GM18508 (cell line): ENCODE results near the gene EPHA5.

Experiments used
- ATAC-seq: cut with Tn5 transposase; IDR thresholded peaks from one replicate; pipeline ENCODE4 v1.9.1; 2021; ENCODE audit warnings: moderate number of reproducible peaks; ENCODE audit not compliant: insufficient read depth, unreplicated experiment

The EPHA5 gene

DNA sequence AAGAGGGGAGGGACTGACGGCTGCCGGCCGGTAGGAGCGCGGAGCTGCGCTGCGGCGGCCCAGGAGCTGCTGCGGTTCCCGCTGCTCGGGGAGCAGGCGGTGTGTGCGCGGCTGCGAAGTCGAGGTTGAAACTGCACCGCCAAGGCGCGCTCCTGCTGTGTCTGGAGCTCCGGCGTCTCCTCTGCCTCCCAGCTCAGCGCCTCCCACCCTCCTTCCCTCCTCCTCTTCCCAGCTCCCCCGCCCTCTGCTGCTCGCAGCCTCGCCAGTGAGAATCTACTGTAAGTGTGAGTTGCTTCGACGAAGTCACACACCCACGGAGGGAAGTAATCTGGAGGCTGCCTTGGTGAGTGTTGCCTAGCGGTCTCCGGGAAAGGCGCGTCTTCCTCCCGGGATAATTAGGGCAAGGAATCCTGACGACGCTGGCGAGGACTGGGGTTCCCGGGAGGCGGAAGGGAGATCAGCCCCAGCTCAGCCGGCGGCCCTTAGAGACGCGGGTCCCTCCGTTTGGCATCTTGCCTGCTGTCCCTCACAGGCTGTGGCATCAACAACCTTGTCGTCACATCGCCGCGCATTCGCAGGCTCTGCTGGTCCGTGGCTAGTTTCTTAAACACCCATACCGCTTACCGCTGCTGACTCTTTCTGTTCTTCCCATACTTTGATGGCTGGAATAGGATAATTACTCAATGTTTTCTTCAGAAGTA is at the start of gene EPHA5:
Gene EPHA5, minus strand, starts transcription at position 159 of the 701 bp plus-strand sequence. CDS start 747 bp downstream, outside the sequence.
- no peak for ATAC-seq

DNA sequence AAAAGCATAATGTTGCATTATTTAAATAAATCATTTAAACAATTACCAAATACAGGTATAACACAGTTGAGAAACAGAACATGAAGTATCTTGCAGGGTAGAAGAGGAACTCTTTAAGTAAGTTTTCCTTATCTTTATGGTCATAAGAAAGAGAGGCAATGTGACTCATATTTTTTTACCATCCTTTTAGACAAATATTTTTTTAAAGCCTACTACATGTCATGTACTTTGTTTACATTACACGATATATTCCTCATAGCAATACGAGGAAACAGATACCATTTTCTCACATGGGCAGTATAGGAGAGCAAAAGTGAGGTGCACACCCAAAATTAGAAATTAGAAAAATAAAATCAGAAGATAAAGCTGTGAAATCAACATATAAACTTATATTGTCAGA is 49.3 kb upstream of the EPHA5 start:
- no peak for ATAC-seq

DNA sequence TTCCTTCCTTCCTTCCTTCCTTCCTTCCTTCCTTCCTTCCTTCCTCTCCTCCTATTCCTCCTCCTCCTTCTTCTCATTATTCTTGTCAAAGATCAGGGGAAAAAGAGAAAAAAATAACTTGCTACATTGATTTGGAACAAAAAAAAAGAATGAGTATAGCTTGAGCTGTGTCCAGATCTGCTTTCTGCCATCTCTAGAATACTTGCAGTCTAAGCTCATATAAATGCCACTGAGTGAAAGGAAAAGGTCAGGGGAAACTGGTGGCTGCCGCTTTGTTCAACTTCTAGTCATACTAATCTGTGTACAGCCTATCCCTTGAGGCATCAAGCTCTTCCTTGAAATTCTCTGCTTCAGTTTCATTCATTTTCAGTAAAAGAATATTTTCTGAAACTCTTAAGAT is 28.3 kb upstream of the EPHA5 start:
- ATAC-seq: no peak

DNA sequence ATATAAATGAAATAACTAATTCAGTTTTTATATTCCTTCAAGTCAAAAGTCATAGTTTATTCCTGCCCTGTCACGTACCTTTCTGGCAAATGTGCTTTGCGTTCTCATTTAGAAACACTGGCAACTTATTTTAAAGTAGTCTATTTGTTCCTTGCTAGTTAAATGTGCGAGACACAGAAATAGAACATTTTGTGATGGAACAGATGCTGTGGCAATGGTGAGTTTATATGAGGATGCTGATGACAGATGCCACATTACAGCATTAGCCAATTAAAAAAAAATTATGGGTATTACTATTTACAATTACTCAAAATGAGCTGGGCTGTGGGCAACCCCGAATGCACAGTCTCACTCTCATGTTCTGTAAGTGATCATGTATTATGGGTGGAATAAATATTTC is 26.1 kb upstream of the EPHA5 start:
- no peak for ATAC-seq

DNA sequence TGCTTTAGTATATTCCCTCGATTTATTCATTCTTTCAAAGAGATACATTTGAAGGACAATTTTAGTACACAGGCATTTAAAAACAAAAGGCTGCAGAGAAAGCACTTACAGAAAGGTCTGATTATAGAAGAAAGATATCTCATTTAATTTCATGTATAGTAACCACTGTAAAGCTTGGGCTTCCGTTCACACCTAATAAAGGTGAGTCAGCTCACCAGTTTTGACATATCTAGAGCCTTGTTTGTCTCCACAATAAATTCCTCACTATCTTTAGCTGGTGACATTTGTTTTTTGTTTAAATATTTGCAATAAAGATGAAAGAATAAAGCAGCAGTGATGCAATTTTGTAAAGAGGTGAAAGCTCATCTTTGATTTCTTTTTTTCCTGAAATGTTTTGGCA is 1.1 kb upstream of the EPHA5 start:
- no peak for ATAC-seq

DNA sequence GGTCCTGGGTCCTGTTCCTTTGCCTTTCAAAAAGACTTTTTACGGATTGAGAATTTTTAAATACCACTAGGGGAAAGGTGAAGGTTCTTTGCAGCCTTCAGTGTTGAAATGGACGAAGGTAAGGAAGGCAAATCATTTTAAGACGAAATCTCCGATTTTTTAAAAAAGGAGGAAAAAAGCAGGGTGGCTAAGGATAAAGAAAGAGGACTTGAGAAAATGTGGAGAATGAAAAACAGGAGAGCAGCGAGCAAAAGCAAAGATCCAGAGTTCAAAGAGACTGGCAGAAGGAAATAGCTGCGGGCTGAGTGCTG is 314 bp downstream of the EPHA5 start:
- ATAC-seq: no peak

DNA sequence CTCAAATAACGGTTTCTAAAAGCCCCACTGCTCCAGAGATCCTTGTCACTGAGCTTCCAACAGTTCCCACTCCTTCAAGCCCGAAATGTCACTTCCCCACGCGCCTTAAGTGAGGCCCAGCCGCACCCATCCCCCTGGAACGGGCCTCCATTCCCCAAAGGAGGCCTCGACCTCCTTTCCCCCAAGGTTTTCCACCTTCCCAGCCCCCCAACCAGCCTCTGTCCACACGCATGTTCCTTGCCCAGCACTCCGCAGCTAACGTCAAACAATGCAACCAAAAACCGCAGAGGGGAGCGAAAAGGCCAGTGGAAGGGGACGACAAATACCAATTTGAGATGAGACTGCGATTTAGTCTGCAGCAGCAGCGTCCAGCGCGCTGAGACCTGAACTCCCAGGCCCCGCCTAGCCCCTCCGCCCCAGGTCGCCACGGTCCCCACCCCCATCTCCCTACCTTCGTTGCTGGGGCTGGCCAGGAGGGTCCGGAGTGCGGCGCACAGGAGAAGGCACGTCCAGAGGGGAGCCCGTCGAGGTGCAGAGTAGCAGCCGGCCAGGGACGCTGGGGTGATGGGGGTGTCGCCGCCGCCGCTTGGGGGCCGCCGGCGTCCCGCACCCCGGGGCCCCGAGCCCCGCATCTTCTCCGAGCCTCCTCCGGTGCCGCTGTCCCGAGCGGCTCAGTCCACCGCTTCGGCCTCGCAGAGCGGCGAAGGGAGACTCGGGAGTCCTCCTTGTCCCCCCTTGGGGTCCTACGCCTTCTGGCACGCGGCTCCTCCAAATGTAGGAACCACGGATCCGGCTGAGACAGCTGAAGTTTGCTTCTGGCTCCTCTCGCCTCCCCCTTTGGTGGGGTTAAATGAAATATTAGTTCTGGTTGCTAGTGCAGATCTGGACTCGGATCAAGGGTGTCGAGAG is 924 bp downstream of the EPHA5 start:
- ATAC-seq: no peak

DNA sequence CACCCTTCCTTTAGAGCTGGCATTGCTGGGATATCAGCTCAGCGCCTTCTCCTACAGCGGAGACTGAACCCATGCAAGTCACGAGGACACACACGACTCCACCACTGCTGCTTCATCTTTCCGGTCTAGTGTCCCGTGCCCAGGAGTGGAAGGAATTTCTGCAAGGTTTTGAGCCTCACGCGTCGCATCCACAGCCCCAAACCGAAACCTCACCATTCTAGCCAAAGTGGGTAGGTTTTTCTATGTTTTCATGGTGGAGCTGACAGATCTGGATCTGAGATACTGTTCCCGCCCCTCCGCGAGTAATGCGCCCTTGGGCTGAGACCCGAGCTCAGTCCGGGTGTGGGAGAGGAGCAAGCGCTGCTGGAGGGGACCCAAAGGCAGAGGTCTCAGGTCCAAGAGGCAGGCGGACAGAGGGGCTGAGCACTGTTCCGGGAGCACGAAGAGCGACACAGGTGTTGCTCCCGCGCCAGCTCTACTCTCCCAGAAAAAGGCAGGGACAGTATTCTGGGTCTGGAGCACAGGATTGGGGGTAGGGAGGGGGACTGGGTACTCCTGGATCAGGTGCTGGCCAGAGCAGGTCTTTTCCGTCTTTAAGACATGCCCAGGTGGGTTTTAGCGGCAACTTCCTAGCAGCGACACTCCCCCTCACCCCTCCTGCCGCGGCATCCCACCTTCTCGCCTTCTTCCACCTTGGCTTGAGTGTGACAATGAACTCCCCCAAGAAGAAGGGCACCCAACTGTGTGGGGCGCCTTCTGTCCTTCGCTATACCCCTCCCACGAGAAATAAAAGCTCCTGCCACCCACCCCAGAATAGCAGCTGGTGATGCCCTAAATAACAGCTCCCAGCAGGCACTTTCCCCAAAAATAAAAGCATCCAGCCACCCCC is 1.8 kb downstream of the EPHA5 start:
- no peak for ATAC-seq

DNA sequence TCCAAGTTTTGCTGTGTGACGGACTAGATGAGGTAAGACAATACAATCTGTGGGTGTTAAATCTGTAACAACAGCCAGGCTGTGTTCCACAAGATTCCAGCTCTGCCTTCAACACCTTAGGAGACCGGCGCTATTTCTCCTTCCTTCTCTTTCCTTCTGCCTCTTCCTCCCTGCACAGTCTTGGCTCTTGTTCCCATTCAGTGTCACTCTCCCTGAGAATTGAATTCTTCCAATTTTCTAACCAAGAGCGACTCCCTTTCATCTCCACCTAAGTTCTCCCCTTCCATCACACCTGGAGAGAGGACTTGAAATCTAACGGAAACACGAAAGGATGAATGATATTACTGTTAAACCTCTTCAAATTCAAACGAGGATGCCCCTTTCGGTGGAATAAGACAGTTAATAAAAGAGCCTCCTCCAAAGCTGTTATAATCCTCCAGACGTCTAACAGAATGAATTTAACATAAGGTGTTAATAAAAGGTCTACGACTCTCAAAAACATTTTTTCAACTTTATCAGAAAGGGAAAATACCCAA is 2.7 kb downstream of the EPHA5 start:
- no peak for ATAC-seq

DNA sequence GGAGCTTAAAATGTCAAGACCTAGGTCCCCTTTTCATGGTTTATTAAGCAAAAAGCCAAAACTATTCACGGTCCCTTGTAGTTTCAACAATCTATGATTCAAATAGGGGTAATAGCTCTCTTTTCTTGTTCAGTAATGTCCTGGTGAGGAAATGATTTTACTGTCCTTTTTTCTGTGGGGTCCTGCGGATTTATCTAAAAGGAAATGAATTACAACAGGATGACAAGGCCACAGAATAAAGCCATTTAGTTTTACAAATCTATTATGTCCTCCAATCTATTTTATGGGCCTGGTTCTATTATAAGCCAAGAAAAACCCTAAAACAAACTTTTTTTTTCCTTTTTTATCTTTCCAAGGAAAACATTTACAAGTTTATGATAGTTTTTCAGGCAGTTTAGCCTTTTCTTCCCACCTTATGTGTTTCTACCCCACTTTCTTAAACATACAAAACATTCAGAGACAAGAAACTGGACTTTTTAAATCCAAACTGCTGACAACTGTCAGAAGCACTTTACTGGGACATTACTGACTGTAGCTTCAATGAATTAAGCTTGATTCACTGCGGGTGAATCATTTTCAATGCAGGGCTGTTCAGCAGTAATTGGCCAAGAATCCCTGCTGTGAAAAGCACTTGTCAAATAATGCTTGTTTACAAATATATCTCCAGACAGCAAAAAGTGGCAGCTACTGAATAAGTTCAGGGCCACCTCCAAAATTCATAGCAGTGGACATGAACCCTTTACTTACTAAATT is 4.3 kb downstream of the EPHA5 start:
- ATAC-seq: no peak

DNA sequence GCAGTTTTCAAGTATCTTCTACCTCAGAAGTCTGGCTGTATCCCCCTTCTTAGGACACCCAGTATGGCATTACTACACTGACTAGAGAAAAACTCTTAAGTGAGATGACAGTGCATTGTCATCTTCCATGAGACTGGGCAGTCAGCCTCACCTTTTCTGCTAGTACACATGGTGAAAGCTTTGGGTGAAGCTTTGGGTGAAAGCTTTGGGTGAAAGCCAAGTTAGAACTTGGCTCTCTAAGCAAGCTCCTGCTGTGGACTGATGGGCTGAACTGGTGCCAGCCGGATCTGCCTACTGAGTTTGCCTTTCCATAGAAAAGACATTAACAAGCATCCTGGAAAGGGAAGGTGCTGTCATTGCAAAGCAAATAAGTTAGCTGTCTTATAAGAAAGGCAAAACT is 8.8 kb downstream of the EPHA5 start:
- ATAC-seq: no peak

DNA sequence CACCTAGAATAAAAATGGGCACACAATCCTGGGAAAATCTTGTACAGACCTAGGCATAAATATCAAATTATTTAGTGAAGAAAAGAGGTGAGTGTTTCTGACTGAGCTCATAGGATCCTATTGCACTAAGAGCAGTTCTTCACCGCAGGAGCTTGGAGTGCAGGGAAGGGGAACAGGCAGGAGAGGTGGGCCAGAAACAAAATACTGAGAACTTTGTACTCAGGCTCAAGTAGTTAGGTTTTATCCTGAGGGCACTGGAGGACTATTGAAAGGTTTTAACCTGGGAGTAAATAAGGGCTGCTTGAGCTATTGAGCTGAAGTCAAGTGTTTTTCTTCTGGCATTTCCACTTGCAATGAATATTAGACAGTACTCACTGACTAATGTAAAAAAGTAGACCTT is 12.2 kb downstream of the EPHA5 start:
- no peak for ATAC-seq

DNA sequence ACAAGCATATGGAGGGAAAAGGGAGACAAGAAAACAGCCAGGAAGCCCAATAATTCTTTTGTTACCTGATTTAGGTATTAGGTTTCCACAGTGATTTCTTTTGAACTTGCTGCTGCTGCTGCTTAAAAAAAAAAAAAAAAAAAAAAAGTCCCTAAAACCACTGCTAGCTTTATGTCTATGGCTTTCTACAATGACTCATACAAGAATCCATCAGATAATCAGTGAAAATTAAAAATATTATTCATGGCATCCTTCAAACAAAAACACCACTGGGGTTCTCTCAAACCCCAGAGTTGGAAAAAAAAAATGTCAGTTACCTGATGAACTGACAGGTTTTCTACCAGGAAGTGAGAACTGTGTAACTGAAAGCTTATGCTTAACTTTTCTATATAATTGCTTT is 14.3 kb downstream of the EPHA5 start:
- ATAC-seq: no peak

DNA sequence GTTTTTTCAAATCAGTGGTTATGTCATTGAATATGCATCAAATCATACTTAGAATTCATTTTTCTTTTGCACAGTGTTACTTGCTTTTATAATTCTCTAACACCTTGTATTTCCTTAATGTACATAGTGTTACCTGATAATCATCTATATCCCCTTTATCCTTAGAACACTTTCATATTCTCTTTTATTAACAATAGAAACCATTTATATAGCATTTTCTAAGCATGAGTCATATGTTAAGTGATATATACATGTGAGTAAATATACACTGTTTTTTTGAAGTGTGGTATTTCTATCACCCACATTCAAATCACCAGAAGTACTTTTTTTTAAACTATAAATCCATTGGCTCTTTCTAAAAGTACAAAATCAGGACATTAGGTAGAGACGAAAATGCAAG is 15.3 kb downstream of the EPHA5 start:
- no peak for ATAC-seq

DNA sequence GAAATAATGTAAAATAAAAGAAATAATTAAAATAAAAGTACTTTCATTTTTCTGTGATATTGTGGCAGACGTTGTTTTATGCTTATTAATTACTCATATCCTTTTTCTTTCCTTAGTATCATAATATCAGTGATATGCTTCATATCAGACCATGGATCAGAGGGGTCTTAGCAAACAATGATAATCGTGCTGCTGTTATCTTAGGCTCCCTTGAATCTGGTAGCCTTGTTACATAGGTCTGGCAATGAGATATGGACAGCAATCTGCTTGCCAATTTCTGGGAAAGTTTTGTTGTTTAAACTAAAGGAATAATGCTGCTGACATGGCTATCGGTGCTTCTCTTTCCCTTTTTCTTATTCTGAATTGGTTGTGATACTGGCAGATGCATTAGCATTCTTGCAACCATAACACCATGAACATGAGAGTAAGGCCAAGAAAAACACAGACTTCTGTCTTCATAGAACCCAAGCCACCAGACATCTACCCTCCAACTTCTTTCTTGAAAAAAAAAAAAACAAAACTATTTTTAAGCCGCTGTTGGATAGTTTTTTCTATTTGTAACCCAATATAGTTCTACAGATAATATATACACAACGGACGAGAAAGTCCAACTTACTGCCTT is 16.4 kb downstream of the EPHA5 start:
- ATAC-seq: no peak

DNA sequence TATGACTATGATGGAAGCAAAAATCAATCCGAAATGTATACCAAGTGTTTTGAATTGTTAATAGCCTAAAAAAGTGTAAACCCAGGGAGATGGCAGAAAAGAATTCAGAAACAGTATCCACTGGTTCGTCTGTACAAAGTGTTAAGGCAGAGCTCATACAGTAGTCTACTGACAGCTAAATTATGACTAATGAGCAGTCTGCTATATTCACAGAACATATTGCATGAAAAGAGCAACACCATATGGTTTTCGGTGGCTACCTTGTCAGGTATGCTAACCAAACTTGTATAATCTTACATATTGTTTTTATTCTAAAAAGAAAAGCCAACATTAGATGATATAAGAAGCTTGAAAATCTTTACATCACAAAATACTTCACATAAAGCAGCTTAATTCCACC is 18.5 kb downstream of the EPHA5 start:
- no peak for ATAC-seq

DNA sequence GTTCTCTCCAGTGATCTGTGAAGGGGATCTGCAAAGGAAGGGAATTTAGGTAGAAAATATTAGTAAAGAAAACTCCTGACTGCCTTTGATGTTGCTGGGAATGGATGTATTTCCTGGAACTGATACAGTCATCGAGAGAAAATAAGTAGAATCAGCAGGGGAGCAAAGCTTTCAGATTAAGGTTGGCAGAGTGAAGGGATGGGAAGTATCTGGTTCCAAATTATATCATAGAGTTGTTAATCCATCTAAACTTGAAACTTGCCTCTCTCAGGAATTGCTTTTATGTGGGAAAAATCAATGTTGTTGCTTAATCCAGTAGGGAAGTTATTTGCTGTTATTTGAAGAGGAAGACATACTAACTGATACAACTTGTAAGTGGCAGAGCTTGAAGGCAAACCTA is 19.3 kb downstream of the EPHA5 start:
- ATAC-seq: no peak

DNA sequence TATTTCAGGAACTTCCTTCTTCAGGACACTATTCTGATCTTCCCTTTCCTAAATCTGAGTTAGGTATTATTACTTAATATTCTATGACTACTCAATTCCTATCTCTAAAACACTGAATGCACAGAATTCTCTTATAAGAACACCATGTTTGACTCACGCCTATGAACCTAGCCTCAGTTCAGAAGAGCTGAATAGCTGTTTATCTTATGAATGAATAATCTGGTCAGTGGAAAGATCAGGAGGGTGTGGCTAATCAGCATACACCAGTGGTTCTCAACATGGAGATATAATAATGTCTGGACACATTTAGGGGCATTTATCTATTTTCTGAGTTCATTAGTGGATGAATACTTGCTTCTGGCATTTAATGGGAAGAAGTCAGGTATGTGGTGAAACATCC is 24.2 kb downstream of the EPHA5 start:
- no peak for ATAC-seq

DNA sequence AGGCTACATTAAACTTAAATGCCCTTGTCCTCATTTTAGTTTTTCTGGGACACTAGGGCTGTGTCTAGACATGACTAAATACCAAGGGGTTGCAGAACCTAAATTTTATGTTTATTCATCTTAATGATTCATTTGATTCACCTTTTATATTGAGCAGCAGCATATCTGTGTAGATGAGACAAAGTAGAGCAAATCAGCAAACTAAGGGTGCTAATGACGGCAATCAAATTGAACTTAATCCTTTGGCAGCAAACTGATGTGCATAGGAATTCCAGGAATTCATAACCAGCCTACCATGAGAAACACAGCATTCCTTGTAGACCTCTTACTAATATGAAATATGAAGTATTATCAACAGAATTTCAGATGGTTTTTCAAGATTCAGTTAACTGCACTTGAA is 25.1 kb downstream of the EPHA5 start:
- no peak for ATAC-seq
